HG03439 (cell line): Measurements from ENCODE around the gene ADGRD1.
"Not testable (repeated sequence)": the region's sequence is repeated elsewhere in the genome, so short reads cannot be mapped to it uniquely, and the experiment has no call there.

Experiments used
- ATAC-seq: cut with Tn5 transposase; IDR thresholded peaks from one replicate; pipeline ENCODE4 v1.9.1; 2021; ENCODE audit warnings: mild to moderate bottlenecking, moderate library complexity; ENCODE audit not compliant: unreplicated experiment

Gene ADGRD1

GRCh38 chr12:130953771-130954543 lies at the start of gene ADGRD1:
Gene ADGRD1 (plus strand): TSS chr12:130953907. CDS start chr12:130954466, 559 bp downstream.
- ATAC-seq = no peak

- ATAC-seq = no peak
Measured at GRCh38 chr12:130904064-130904463, 49.6 kb upstream of the ADGRD1 start.

GRCh38 chr12:130904936-130905455 lies 48.7 kb upstream of the ADGRD1 start:
- not testable (repeated sequence) for ATAC-seq

- no peak for ATAC-seq
Measured at GRCh38 chr12:130909111-130909510, 44.6 kb upstream of the ADGRD1 start.

- ATAC-seq = no peak
Measured at GRCh38 chr12:130911193-130911592, 42.5 kb upstream of the ADGRD1 start.

- no peak for ATAC-seq
Measured at GRCh38 chr12:130911933-130912332, 41.8 kb upstream of the ADGRD1 start.

GRCh38 chr12:130916241-130916911 lies 37.3 kb upstream of the ADGRD1 start:
- ATAC-seq = no peak

GRCh38 chr12:130917607-130918006 lies 36.1 kb upstream of the ADGRD1 start:
- no peak for ATAC-seq

- ATAC-seq = no peak
Measured at GRCh38 chr12:130919086-130919485, 34.6 kb upstream of the ADGRD1 start.

- no peak for ATAC-seq
Measured at GRCh38 chr12:130920119-130920703, 33.5 kb upstream of the ADGRD1 start.

GRCh38 chr12:130920723-130921381 lies 32.9 kb upstream of the ADGRD1 start:
- ATAC-seq = no peak

GRCh38 chr12:130922511-130922953 lies 31.2 kb upstream of the ADGRD1 start:
- no peak for ATAC-seq

GRCh38 chr12:130924966-130925665 lies 28.6 kb upstream of the ADGRD1 start:
- ATAC-seq = no peak

GRCh38 chr12:130925666-130926015 lies 28.1 kb upstream of the ADGRD1 start:
- no peak for ATAC-seq

- no peak for ATAC-seq
Measured at GRCh38 chr12:130929363-130929762, 24.3 kb upstream of the ADGRD1 start.

- no peak for ATAC-seq
Measured at GRCh38 chr12:130932061-130932930, 21.4 kb upstream of the ADGRD1 start.

- ATAC-seq = no peak
Measured at GRCh38 chr12:130933269-130933995, 20.3 kb upstream of the ADGRD1 start.

GRCh38 chr12:130934753-130935152 lies 19.0 kb upstream of the ADGRD1 start:
- ATAC-seq = no peak

- no peak for ATAC-seq
Measured at GRCh38 chr12:130936561-130936960, 17.1 kb upstream of the ADGRD1 start.
